Measurements from ENCODE around the gene DEFB129.

GRCh38 chr20:198225-198624 is 28.8 kb upstream of the DEFB129 start:
- TF ChIP-seq, protein P1, sequence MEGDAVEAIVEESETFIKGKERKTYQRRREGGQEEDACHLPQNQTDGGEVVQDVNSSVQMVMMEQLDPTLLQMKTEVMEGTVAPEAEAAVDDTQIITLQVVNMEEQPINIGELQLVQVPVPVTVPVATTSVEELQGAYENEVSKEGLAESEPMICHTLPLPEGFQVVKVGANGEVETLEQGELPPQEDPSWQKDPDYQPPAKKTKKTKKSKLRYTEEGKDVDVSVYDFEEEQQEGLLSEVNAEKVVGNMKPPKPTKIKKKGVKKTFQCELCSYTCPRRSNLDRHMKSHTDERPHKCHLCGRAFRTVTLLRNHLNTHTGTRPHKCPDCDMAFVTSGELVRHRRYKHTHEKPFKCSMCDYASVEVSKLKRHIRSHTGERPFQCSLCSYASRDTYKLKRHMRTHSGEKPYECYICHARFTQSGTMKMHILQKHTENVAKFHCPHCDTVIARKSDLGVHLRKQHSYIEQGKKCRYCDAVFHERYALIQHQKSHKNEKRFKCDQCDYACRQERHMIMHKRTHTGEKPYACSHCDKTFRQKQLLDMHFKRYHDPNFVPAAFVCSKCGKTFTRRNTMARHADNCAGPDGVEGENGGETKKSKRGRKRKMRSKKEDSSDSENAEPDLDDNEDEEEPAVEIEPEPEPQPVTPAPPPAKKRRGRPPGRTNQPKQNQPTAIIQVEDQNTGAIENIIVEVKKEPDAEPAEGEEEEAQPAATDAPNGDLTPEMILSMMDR (conservative IDR thresholded peaks at IDR 0.05) = no peak
- TF ChIP-seq ZFX (IDR thresholded peaks at IDR 0.05) = no peak
